ENCODE results near the gene VGLL4.

Gene VGLL4

GRCh38 chr3:11563159-11563864 lies 80.4 kb downstream of the VGLL4 start:
- DNase-seq = no peak

- no peak for DNase-seq
Measured at GRCh38 chr3:11562277-11562881, 81.3 kb downstream of the VGLL4 start.

- no peak for DNase-seq
Measured at GRCh38 chr3:11560746-11561145, 83.0 kb downstream of the VGLL4 start.

- DNase-seq = no peak
Measured at GRCh38 chr3:11559816-11560633, 83.7 kb downstream of the VGLL4 start.

GRCh38 chr3:11558918-11559815 lies 84.5 kb downstream of the VGLL4 start:
- DNase-seq = no peak

- DNase-seq = no peak
Measured at GRCh38 chr3:11558411-11558903, 85.3 kb downstream of the VGLL4 start.

- no peak for DNase-seq
Measured at GRCh38 chr3:11558002-11558401, 85.7 kb downstream of the VGLL4 start.

- DNase-seq = no peak
Measured at GRCh38 chr3:11556851-11557644, 86.7 kb downstream of the VGLL4 start.

GRCh38 chr3:11555881-11556633 lies 87.7 kb downstream of the VGLL4 start:
- no peak for DNase-seq

- DNase-seq = no peak
Measured at GRCh38 chr3:11555211-11555782, 88.4 kb downstream of the VGLL4 start.

GRCh38 chr3:11554666-11555065 lies 89.0 kb downstream of the VGLL4 start:
- no peak for DNase-seq

- DNase-seq = no peak
Measured at GRCh38 chr3:11554236-11554610, 89.5 kb downstream of the VGLL4 start.

- no peak for DNase-seq
Measured at GRCh38 chr3:11553436-11554235, 90.1 kb downstream of the VGLL4 start.

- no peak for DNase-seq
Measured at GRCh38 chr3:11552289-11553264, 91.1 kb downstream of the VGLL4 start.

GRCh38 chr3:11551036-11551435 lies 92.7 kb downstream of the VGLL4 start:
- no peak for DNase-seq

GRCh38 chr3:11549580-11550140 lies 94.1 kb downstream of the VGLL4 start:
- DNase-seq = no peak

- DNase-seq = no peak
Measured at GRCh38 chr3:11548721-11549131, 95.0 kb downstream of the VGLL4 start.

GRCh38 chr3:11547498-11547897 lies 96.2 kb downstream of the VGLL4 start:
- no peak for DNase-seq
